Fibroblast of upper back skin (primary cell): ENCODE measurements around the gene PLXDC2.
A peak's percentile ranks its signal among the peaks of the same experiment; 100 is the strongest.

Experiments used
- DNase-seq: peaks from one replicate; pipeline ENCODE4 v3.0.0-alpha.2; 2013

PLXDC2 gene

GRCh38 chr10:19862811-19863515, 46.7 kb downstream of the PLXDC2 start:
- no peak for DNase-seq

- no peak for DNase-seq
These were observed 49.4 kb downstream of the PLXDC2 start for GRCh38 chr10:19865676-19866075.

GRCh38 chr10:19869370-19869769, 53.1 kb downstream of the PLXDC2 start:
- no peak for DNase-seq

- DNase-seq, result no peak
These were observed 56.5 kb downstream of the PLXDC2 start for GRCh38 chr10:19872504-19873271.

GRCh38 chr10:19874190-19874589, 58.0 kb downstream of the PLXDC2 start:
- no peak for DNase-seq

- no peak for DNase-seq
These were observed 58.6 kb downstream of the PLXDC2 start for GRCh38 chr10:19874791-19875190.

GRCh38 chr10:19876570-19876969, 60.3 kb downstream of the PLXDC2 start:
- no peak for DNase-seq

- no peak for DNase-seq
These were observed 61.4 kb downstream of the PLXDC2 start for GRCh38 chr10:19877466-19878255.

- DNase-seq, result no peak
These were observed 66.4 kb downstream of the PLXDC2 start for GRCh38 chr10:19882621-19883020.

GRCh38 chr10:19888061-19888660, 71.9 kb downstream of the PLXDC2 start:
- DNase-seq, result no peak

- DNase-seq, result peak; percentile 33
These were observed 73.0 kb downstream of the PLXDC2 start for GRCh38 chr10:19889256-19889655.

GRCh38 chr10:19891429-19891828, 75.2 kb downstream of the PLXDC2 start:
- DNase-seq, result no peak

GRCh38 chr10:19892270-19892669, 76.0 kb downstream of the PLXDC2 start:
- no peak for DNase-seq

GRCh38 chr10:19892677-19893076, 76.4 kb downstream of the PLXDC2 start:
- DNase-seq, result no peak

- DNase-seq, result no peak
These were observed 79.3 kb downstream of the PLXDC2 start for GRCh38 chr10:19895500-19895899.

- DNase-seq, result no peak
These were observed 86.2 kb downstream of the PLXDC2 start for GRCh38 chr10:19902456-19902855.

GRCh38 chr10:19904202-19904661, 88.0 kb downstream of the PLXDC2 start:
- DNase-seq, result peak; percentile 91

- no peak for DNase-seq
These were observed 90.0 kb downstream of the PLXDC2 start for GRCh38 chr10:19906108-19906791.

- peak; percentile 46 for DNase-seq
These were observed 92.9 kb downstream of the PLXDC2 start for GRCh38 chr10:19908991-19909696.

- no peak for DNase-seq
These were observed 95.7 kb downstream of the PLXDC2 start for GRCh38 chr10:19911886-19912285.

GRCh38 chr10:19913987-19914386, 97.8 kb downstream of the PLXDC2 start:
- no peak for DNase-seq

GRCh38 chr10:19915125-19915524, 98.9 kb downstream of the PLXDC2 start:
- no peak for DNase-seq
